Stimulated activated CD4-positive, alpha-beta T cell treated with anti-CD3 and anti-CD28 coated beads, TNF-alpha, amount 100 ng/mL, for 1 hour (primary cell): ENCODE data around the gene RNF20.
"Not testable (repeated sequence)": the region's sequence is repeated elsewhere in the genome, so short reads cannot be mapped to it uniquely, and the experiment has no call there.

ENCODE experiments used
- DNase-seq, 3 donors: peaks; one replicate each; pipeline ENCODE4 v3.0.0-alpha.2; 2020; ENCODE audit warnings: low read depth in 3 of 3, low spot score in 1 of 3

The RNF20 gene

DNA sequence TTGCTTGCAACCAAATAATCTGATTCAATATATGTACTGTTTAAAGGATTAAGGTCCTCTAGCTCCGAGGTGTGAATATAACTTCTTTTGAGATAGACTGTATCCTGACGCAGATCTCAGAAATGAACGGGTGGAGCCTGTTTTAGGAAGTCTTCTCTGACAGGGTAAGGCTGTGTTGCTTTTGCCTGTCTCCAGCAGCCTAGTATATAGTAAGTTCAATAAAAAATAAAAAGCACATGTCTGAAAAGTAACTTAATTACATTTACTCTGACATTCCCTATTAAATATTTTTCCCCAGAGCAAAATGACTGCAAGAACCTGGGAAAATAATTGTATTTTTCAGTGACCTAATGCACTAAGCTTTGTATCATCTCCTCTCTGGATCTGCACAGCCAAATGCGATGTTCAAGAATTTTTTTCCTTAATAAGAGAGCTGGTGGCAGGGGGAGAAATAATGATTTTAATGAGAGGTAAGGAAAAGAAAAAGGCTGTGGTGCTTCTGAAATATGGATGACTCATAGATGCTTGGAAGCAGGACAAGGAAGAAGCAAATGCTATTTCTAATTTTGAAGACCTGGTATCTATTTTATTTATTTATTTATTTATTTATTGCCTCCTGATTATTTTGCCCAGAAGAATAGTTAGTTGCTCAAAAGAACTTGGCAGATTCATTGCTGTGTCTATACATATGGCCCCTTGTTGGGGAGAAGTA, 53.8 kb downstream of the RNF20 start:
- DNase-seq = no peak

DNA sequence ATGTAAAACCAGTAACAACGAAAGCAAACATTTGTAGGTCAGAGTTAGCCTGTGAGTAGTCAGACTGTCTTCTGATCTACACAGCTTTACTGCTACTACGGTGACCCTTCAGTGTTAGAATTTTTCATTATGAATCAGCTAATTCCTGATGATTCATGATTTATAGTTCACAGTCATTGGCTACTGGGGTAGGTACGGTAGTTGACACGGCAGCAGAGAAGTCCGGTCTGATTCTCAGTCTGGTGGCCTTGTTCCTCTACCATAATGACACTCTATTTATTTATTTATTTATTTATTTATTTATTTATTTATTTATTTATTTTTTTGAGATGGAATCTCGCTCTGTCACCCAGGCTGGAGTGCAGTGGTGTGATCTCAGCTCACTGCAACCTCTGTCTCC, 56.4 kb downstream of the RNF20 start:
- not testable (repeated sequence) for DNase-seq

DNA sequence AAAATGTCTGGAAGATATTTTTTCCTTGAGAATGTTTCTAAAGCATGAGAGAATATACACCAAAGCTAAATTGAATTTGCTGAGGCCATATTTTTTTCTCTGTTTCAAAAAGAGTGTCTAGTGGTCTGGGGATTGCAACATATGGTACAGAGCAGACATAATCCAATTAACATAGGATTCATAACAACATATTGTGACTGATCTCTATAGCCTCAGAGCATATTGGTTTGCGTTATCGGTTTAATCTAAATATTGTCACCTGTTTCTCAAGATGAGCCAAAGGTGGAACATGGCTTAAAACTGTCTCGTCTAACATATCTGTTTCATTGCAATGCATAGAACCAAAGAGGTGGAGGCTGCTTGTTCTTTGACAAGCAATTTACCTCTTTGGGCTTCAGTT, 57.2 kb downstream of the RNF20 start:
- DNase-seq = no peak

DNA sequence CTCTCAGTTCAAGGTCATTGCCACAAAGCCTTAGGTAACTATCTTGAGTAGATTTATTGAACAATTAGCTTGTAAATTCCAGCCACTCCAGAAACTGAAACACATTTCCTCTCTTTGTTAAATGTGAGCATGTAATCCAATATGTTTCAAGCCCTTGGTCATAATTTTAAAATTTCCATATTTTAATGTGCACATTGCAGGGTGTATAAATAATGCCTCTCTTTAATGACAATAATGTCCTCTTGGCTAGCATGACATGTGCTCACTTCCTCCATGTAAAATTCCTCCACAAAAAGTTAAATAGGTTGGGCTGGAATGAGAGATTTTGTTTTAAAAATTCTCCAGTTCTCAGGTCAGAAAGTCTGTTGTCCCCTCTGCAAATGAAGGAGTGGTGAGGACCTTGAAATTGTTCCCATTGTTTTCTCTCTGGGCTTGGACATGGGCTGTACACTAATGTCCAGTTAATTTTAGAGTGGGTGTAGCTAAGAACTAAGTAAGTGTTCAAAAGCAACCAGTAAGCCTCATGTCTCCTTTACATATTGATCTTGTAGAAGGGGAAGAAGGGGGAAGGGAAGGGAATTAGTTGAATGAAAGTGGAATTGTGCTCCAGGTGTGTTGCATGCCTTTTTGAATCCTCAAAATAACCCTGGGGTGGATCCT, 58.3 kb downstream of the RNF20 start:
- no peak for DNase-seq

DNA sequence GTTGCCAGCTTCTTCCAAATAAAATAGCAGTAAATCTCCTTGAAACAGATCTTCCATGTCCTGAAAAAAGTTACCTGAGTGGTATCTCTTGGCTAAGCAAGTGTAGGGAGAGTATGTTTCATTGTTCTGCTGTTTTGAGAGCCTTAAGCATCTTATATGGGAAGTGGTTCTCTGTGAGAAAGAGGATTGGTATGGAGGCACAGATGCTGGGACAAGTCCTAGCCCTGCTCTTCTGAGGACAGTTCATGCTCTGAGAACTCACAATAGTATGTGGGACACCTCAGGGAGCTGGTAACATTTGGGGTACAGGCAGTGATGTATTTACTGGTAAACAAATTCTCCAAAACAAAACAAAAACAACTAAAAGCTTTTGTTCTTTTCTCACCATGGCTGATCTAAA, 59.1 kb downstream of the RNF20 start:
- DNase-seq = no peak

DNA sequence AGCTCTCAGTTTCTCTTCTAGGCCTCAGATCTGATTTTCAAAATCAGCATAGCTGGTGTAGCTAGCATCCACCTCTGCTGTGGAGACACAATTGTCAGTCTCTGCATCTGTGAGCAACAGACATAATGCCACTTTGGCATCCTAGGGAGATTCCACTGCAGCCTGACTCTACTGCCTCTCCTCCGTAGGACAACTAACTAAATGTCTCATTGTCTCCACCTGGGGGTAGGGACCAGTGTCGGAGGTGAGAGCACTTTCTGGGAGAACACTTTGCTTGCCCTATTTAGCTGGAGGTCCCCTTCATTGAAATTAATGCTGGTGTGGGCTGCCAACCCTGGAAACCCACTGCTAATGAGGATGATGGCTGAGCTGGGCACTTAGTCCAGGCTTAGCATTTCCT, 59.7 kb downstream of the RNF20 start:
- DNase-seq = no peak

DNA sequence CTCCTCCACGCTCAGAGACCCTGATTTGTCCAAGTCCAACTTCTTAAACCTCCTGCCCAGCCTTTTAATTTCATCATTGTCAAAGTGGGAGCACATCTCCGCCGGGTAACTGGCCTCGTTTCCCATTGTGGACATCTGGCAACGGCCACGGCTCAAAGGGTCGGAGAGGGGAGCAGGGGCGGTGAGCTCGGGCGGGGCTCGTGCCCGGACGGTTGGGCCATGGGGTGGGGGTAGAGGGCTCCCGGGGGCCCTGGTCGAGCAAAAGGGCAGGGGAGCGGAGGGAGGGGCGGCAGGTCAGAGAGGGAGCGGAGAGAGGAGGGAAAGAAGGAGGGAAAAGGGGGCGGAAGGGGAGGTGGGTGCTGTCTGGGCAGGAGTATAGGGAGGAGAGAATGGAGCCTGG, 61.1 kb downstream of the RNF20 start, which contains the start of gene PPP3R2:
Gene PPP3R2, minus strand, starts transcription at position 174 of the 400 bp plus-strand sequence. Its CDS starts 48 bp downstream, at position 126.
- no peak for DNase-seq

DNA sequence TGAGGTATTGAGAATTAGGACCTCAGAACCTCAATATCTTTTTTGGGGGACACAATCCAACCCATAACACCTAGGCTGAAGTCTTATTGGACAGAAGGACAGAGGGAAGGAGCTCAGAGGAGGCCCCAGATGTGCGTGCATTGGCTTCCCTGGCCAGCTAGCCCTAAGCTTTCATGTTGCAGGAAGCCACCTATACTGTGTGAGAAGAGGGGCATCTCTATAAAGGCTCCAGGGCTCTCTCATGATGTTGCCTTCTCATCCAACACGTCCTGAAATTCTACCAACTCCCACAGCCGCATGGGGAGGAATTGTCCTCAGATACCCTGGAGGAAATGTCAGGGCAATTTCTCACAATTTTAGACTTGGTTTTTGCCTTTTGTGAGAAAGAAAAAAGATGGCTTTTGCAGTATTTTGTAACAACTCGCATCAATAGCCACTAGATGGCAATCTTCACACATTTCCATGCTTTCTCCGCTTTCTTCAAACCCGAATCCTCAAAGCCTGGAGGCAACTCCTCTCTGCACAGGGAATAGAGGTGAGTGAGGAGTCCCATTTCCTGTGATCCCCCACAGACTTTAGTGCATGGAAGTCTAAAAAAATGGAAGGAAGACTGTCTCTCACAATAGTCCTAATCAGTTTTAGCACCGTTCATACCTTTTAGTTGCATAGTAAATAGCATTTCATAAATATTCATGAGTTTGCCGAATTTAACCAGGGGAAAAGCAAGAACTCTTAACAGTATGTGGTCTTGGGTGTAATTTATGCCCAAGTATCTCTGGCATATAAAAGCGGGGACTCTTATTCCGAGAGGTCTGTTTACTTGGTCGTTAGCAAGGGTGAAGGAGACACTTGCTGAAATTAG, 68.5 kb downstream of the RNF20 start:
- DNase-seq = no peak

DNA sequence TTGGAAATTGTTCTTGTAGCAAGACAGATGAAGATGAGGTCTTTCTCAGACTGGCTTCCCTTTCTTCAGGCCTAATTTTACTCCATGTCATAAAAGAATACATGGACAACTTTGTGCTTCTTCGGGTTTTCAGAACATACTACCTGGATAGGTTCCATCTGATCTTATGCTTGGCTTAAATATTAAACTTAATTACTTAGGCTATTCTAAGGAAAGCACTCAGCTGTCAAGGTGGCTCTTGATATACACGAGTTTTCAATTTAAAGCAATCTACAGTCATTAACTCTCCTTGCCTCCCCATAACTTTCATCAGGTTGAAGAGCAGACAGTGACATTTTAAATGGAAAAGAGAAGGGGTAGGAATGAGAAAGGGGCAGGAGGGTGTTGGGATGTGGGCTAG, 70.6 kb downstream of the RNF20 start:
- DNase-seq = no peak

DNA sequence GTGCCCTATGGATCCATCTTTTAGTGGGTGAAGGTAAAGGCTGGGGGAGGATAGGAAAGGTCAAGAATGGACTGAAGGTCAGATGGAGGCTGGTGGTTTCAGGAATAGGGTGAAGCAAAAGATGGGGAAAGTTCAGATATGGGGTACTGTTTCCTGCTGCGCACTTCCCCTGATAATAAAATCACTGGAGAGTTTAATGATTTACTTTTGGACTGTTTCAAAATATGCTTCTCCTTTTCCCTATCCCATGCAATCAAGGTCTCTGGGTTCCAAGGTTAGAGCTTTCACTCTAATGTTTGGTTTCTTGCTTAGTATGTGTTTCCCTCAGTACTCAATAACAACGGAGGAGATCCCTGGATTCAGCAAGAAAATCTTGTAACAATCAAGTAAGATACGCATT, 71.9 kb downstream of the RNF20 start:
- no peak for DNase-seq
